HG03558 (cell line): ENCODE measurements around the gene DDX52.

ENCODE experiments used
- ATAC-seq: cut with Tn5 transposase; IDR thresholded peaks from one replicate; pipeline ENCODE4 v1.9.1; 2021; ENCODE audit warnings: moderate number of reproducible peaks; ENCODE audit not compliant: unreplicated experiment; ENCODE audit errors: extremely low read depth

Gene DDX52

GRCh38 chr17:37604556-37604955 lies 38.7 kb downstream of the DDX52 start:
- ATAC-seq, result no peak

DNA sequence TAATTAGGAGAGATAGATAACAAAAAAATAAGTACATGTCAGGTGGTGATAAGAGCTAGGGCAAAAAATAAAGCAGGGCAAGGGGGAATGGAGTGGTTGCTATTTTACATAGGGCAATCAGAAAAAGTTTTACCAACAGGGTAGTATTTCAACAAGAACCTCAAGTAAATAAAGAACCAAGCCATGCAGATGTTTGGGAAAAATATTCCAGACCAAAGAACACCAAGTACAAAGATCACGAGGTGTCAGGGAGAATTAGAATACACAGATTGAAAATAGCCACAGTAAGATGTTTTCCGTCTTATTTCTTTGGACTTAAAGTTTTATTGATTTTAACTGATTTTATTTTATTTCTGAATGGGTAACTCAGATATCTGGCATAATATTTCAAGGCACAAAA lies 45.1 kb downstream of the DDX52 start:
- no peak for ATAC-seq

- no peak for ATAC-seq
These were observed 51.0 kb downstream of the DDX52 start for GRCh38 chr17:37592291-37592690.

GRCh38 chr17:37585066-37585465 lies 58.2 kb downstream of the DDX52 start:
- ATAC-seq, result no peak

DNA sequence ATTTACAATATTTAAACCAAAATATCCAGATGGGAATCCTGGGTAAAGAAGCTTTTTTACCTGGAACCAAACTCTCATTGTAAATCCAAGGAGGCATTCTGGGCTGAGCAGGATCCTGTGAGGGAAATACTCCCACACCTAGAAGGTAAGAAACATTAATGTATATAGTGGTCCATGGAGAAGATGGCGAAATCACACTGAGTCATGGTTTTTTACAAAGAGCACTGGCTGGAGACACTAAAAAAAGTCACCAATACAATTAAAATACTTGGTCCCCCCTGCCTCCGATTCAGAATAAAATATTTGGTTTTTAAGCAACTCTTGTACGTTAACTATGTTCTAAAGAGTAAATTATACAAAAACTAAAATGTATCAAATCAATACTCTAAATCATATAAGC lies 67.0 kb downstream of the DDX52 start:
- no peak for ATAC-seq

DNA sequence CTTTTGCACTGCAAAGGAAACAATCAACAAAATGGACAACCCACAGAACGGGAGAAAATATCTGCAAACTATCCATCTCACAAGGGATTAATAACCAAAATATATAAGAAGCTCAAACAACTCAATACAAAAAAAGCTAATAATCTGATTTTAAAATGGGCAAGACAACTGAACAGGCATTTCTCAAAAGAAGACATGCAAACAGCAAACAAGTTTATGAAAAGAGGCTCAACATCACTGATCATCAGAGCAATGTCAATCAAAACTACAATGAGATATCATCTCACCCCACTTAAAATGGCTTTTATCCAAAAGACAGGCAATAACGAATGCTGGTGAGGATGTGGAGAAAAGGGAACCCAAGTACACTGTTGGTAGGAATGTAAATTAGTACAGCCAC lies 68.8 kb downstream of the DDX52 start:
- ATAC-seq, result no peak

GRCh38 chr17:37571674-37572073 lies 71.6 kb downstream of the DDX52 start:
- no peak for ATAC-seq

DNA sequence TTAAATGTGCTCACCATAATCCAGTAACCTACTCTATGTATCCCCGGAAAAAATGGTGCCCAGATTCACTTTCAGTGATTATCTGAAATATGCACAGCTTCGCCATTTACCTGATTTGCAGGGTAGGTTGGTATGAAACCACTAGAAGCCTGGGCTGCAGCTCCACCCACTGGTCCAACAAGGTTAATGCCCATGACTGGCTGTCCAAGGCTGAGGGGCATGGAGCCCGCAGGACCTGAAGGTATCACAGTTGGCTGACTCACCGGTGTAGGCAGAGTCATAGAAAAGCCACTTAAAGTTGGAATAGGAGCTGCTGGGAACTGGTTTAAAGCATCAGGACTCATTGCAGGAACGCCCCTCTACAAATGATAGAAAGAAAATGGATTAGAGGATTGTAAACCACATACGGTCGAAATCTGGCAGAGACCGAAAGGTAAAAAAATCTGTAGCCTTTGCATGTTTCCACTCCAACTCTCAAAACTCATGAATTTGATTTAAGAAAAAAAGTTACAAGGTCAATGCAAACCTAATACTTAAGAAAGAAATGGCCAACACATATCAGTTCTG lies 72.6 kb downstream of the DDX52 start:
- ATAC-seq, result no peak

DNA sequence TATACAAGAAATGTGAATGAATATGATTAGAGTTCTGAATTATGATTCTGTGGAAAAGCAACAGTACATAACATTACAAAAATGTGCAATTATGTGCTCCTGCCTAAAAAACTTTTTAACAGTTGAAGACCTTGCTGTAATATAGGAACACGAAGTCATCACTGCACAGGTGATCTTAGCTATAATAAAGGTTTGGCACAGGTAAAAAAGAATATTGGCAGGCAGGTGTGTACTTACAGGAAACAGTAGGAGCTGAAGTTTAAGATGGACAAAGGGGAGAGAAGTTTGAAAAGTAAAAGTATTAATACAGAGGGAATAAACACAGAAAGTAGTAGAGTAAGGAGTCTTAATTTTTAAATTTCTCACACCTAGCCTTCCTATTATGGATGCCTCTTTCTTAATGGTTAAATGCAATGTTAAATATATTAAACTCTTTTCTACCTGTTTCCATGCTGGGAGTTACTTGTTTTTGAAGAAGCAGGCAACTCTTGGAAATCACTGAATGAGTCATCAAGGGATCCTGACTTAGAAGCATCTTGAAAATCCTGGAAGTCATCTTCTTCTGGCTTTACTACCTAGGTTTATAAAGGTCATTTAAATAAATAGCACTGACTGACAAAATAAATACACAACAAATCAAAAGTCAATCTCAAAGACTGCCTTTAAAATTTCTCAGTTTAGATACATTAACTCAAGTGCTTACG lies 74.7 kb downstream of the DDX52 start:
- no peak for ATAC-seq

GRCh38 chr17:37567538-37567937 lies 75.7 kb downstream of the DDX52 start:
- no peak for ATAC-seq

DNA sequence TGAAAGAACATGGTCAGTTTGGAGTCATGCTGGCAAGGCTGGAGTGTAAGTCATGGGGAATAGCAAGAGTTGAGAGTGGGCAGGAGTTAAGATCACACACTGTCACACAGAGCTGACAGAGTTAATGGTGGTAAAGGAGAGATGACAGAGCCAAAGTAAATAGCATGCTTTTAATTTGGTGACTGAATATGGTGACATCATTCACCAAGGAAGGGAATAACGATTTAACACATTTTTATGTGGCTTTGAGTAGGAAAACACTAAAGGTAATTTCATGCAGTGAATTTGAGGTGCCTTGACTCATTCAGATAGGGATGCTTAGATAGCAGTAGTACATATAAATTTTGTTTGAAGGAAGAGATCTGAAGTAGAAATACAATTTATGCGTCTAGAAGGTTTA lies 76.1 kb downstream of the DDX52 start:
- ATAC-seq, result no peak

- ATAC-seq, result no peak
These were observed 79.0 kb downstream of the DDX52 start for GRCh38 chr17:37564252-37564651.

DNA sequence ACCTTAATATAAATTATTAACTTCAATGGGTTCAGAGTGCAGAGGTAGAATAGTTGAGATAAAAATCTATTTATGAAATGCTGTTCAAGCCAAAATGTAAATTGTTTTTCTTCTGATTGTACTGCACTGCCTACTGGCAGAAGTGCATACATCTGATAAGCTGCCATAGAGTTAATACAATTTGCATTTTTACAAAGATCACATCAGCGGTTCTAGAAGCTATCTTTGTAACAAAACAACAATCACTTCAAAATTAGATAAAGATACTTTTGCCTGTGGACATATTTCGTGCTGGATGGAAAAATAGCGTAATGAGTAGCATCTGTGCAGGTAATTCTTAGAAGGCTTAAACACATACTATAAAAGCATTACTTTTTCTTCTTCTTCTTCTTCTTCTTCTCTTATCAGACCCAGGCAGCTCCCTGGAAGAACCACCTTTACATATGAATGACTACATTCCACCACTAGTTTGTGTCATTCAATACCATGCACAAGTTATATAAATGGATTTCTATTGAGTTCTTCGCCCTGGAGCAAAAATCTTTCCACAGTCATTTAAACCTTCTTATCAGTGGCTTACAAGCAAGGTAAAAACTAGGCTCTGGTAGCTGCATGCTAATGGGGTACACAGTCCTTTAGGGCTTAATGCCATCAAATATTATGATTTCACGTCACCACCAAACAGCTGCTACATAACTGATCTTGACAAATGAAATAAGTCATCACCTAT lies 81.1 kb downstream of the DDX52 start:
- ATAC-seq, result no peak
